Adrenal gland (tissue), 12 donors: ENCODE results near the gene ARHGEF38. TPM values are rescaled to one million over a fixed set of nuclear protein-coding genes. Genes with fewer than 3 reads are reported as not detected.

Experiments used
- DNase-seq, 7 donors: peaks; one replicate each; pipeline ENCODE4 v3.0.0-alpha.2; 2019 to 2020
- H3K27ac ChIP-seq, 5 donors: fragments of 200-600 bp; sonication (generic) in 4 of 5; 1 replicate in 3 of 5; 2 replicates in 2 of 5; pipeline versions ENCODE4 v1.5.1 to v1.8.0; 2016 to 2020; ENCODE audit warnings: mild to moderate bottlenecking in 1 of 5
- H3K27me3 ChIP-seq: fragments of 200-600 bp; 2 replicates; pipeline ENCODE4 v1.8.0; 2021
- H3K36me3 ChIP-seq, 2 donors: fragments of 200-600 bp; replicated peaks in 1 of 2; 1 replicate in 1 of 2; 2 replicates in 1 of 2; pipeline versions ENCODE4 v1.5.1 to v1.8.0; 2018 to 2022
- H3K4me1 ChIP-seq, 2 donors: fragments of 200-600 bp; replicated peaks in 1 of 2; 1 replicate in 1 of 2; 2 replicates in 1 of 2; pipeline versions ENCODE4 v1.5.1 to v1.8.0; 2018 to 2021
- H3K4me3 ChIP-seq, 4 donors: fragments of 200-600 bp; sonication (generic) in 3 of 4; one replicate each; pipeline ENCODE4 v1.5.1; 2016 to 2018
- H3K9me3 ChIP-seq, 3 donors: fragments of 200-600 bp; sonication (generic) in 1 of 3; replicated peaks in 1 of 3; 1 replicate in 2 of 3; 2 replicates in 1 of 3; pipeline versions ENCODE4 v1.5.1 to v1.8.0; 2016 to 2021
- POLR2A ChIP-seq, 2 donors: fragments of 450-650 bp; IDR thresholded peaks; one replicate each; pipeline ENCODE4 v1.6.1; 2017; ENCODE audit warnings: antibody characterized with exemption in 2 of 2, mild to moderate bottlenecking in 2 of 2, moderate library complexity in 1 of 2
- WGBS, 4 donors: extraction: QIAGEN DNeasy Blood & Tissue Kit in 2 of 4; methylation state at CpG; one replicate each; pipeline versions ENCODE4 v1.1.5 to v1.1.7; 2013 to 2017; 5-methylcytosine and 5-hydroxymethylcytosine counted together
- intact Hi-C, 2 donors: fragments of 100-400 bp; cut with DNase I; formaldehyde crosslinking; loops; one replicate each; pipeline versions ENCODE4 v1.14.1 to v1.15.0; 2022 to 2023
- polyA plus RNA-seq, 3 donors: library from polyadenylated mRNA; stranded (reverse); fragments of 200-250 nt in 2 of 3; fragments of 350-450 nt in 1 of 3; fragmentation: Illumina TruSeq in 1 of 3; extraction: RNeasy Lipid Tissue Mini Kit (QIAGEN cat#74804) in 1 of 3; gene quantifications; one replicate each; pipeline ENCODE4 v1.2.3, GENCODE V29; 2013 to 2014
- total RNA-seq, 9 donors: library from RNA; depleted of rRNA in 4 of 9; stranded (reverse); fragments of >200 nt in 4 of 9; fragments of 120-200 nt in 1 of 9; fragmentation: NEBNext Ultra II Directional in 1 of 9; extraction: Animal tissue kit (Norgen Biotek cat#: 25700) in 1 of 9; gene quantifications; one replicate each; pipeline versions ENCODE4 v1.1.0 to v1.2.4, GENCODE V29; 2013 to 2023
- TF ChIP-seq, protein P1 (sequence below), 6 experiments: fragments of 450-650 bp in 4 of 6; fragments of 200-600 bp in 2 of 6; sonication (generic) in 1 of 6; IDR thresholded peaks; 1 replicate in 5 of 6; 2 replicates in 1 of 6; pipeline versions ENCODE4 v1.5.1 to v1.8.0; 2016 to 2021; ENCODE audit warnings: antibody characterized with exemption in 6 of 6, mild to moderate bottlenecking in 2 of 6, moderate library complexity in 1 of 6
- donor health status: healthy with polysubstance abuse.
- donor health status: Bipolar disorder and iron deficiency.
- donor health status: DM: yes; HTN: yes; CAD: no.
- donor health status: DM: no; HTN: no; CAD: no.
- donor health status: DM: no; HTN: no; CAD: no.
- donor health status: DM: yes; HTN: yes; CAD: no.

The ARHGEF38 gene
- total and polyA plus RNA-seq, 12 donors = not detected

DNA sequence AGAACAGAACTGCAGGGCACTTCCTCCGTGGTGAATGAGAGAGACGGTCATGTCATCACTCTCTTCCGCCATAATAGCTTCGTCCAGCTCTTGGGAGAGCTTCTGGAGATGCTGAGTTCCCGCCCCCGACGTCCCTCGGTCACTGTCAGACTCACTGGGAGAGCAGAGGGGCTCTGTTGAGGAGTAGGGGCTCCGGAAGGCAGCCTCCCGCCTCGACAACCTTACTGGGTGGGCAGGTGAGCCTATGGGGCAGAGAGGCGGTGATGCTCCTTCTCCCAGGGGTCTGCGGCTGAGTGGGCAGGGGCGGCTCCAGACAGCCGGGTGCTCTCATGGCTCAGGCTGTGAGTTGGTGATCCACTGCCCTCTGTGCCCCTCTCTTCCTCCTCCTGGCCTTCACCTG is 25.8 kb upstream of the ARHGEF38 start:
- H3K4me1 ChIP-seq = no peaks in the 10 kb centered on the region
- WGBS, 4 donors = 87 to 93% (median 89%) methylated on average over 12 to 15 of the region's 15 CpGs
- no peak for DNase-seq
- no peak overlapping the region for H3K27ac ChIP-seq
- TF ChIP-seq, protein P1, sequence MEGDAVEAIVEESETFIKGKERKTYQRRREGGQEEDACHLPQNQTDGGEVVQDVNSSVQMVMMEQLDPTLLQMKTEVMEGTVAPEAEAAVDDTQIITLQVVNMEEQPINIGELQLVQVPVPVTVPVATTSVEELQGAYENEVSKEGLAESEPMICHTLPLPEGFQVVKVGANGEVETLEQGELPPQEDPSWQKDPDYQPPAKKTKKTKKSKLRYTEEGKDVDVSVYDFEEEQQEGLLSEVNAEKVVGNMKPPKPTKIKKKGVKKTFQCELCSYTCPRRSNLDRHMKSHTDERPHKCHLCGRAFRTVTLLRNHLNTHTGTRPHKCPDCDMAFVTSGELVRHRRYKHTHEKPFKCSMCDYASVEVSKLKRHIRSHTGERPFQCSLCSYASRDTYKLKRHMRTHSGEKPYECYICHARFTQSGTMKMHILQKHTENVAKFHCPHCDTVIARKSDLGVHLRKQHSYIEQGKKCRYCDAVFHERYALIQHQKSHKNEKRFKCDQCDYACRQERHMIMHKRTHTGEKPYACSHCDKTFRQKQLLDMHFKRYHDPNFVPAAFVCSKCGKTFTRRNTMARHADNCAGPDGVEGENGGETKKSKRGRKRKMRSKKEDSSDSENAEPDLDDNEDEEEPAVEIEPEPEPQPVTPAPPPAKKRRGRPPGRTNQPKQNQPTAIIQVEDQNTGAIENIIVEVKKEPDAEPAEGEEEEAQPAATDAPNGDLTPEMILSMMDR (IDR thresholded peaks at IDR 0.05) = no peak
- TF ChIP-seq POLR2A (IDR thresholded peaks at IDR 0.05) = no peak
- intact Hi-C loops = no loop called here
- no peak overlapping the region for H3K4me3 ChIP-seq
- H3K27me3 ChIP-seq = peaks cover 4% of the 10 kb centered on the region
- H3K9me3 ChIP-seq = no peaks in the 10 kb centered on the region
- no peaks in the 10 kb centered on the region for H3K36me3 ChIP-seq

DNA sequence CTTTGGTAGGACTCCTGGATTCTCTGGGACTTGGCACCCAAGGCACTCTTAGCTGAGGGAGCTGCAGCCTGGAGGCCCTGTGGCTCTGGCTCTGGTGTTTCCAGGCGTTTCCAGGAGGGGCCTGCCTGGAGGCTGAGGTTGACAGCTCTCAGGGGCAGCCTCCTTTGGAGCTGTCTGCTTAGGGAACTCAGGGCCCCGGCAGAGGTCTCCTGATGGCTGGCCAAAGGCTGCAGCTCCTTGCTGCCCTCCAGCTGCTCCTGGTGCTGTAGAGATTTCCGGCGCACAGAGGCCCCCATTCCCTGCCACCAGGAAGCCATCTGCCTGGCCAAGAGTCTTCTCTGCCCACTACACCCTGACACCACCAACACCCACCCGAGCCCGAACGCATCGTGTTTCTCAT is 25.3 kb upstream of the ARHGEF38 start:
- WGBS, 4 donors = 77 to 98% (median 88%) methylated on average over 6 to 8 of the region's 8 CpGs
- intact Hi-C loops = no loop called here
- TF ChIP-seq, protein P1 (IDR thresholded peaks at IDR 0.05) = no peak
- TF ChIP-seq POLR2A (IDR thresholded peaks at IDR 0.05) = no peak
- Histone ChIP-seq H3K27ac (no peak overlapping the region), H3K36me3 (no peaks in the 10 kb centered on the region), H3K9me3 (no peaks in the 10 kb centered on the region), H3K4me1 (no peaks in the 10 kb centered on the region), H3K27me3 (peaks cover 4% of the 10 kb centered on the region), H3K4me3 (no peak overlapping the region)
- no peak for DNase-seq

DNA sequence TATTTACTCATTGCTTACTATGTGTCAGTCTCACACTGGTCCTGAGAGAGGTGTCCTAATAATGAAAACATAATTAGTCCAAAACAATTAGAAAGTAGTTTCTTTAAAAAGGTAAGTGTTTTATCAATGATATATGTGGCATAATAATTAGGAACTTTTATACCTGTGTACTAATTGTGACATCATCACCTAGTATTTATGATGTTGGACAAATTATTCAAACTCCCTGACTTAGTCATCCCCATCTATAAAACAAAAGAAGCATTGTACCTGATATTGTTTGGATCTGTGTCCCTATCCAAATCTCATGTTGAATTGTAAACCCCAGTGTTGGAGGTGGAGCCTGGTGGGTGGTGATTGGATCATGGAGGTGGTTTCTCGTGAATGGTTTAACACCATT is 15.8 kb upstream of the ARHGEF38 start:
- TF ChIP-seq, protein P1 (IDR thresholded peaks at IDR 0.05) = no peak
- TF ChIP-seq POLR2A (IDR thresholded peaks at IDR 0.05) = no peak
- intact Hi-C loops = no loop called here
- no peaks in the 10 kb centered on the region for H3K9me3 ChIP-seq
- DNase-seq = no peak
- H3K4me1 ChIP-seq = no peaks in the 10 kb centered on the region
- no peaks in the 10 kb centered on the region for H3K27me3 ChIP-seq
- WGBS, 4 donors = 70 to 88% (median 82%) methylated on average over 1 of the region's 1 CpG
- H3K27ac ChIP-seq = no peak overlapping the region
- no peaks in the 10 kb centered on the region for H3K36me3 ChIP-seq
- H3K4me3 ChIP-seq = no peak overlapping the region

DNA sequence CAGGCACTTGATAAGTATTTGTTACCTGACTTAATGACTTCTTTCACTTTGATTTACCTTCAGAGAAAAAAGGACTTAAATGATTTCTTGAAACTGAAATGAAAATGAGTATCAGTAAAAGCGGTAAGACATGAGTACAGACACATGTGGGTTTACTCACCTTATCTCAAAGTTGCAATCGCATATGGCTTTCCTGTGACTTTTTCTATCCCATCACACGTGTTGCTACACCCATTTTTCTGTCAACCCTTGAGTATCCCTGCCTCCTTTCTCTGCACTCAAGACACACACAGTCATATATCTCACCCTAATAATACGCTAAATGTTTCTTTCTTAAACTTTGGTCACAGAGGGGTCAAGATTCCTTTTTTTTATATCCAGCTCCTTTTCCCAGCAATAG is 11.0 kb upstream of the ARHGEF38 start:
- intact Hi-C loops = no loop called here
- no peak for DNase-seq
- 60 to 80% (median 71%) methylated on average over 4 of the region's 4 CpGs for WGBS, 4 donors
- Histone ChIP-seq H3K27ac (no peak overlapping the region), H3K9me3 (no peaks in the 10 kb centered on the region), H3K4me3 (no peak overlapping the region), H3K4me1 (no peaks in the 10 kb centered on the region), H3K27me3 (no peaks in the 10 kb centered on the region), H3K36me3 (no peaks in the 10 kb centered on the region)
- TF ChIP-seq, protein P1 (IDR thresholded peaks at IDR 0.05) = no peak
